Bronchial epithelial cell (primary cell): ENCODE measurements around the gene CTNNA2. TPM values are rescaled to one million over a fixed set of nuclear protein-coding genes. Genes with fewer than 3 reads are reported as not detected.

ENCODE experiments used
- DNase-seq: peaks from one replicate; pipeline ENCODE4 v3.0.0-alpha.2; 2010; ENCODE audit warnings: low read depth
- FAIRE-seq: peaks from 2 replicates; lab custom pipeline; 2011; peaks lifted over from hg19 to GRCh38; lab: Jason Lieb, UNC
- H3K27me3 ChIP-seq: 2 replicates; pipeline ENCODE4 v1.5.1; 2011; ENCODE audit warnings: low read length; ENCODE audit not compliant: control insufficient read depth, insufficient read depth
- H3K36me3 ChIP-seq: 2 replicates; pipeline ENCODE4 v1.5.1; 2011; ENCODE audit warnings: low read length; ENCODE audit not compliant: control insufficient read depth, insufficient read depth
- H3K4me3 ChIP-seq: 2 replicates; pipeline ENCODE4 v1.5.1; 2011; ENCODE audit warnings: mild to moderate bottlenecking, low read depth, low read length, control low read depth
- total RNA-seq: library from RNA; depleted of rRNA; stranded (reverse); fragments of >200 nt; gene quantifications from 2 replicates; pipeline ENCODE4 v1.2.1, GENCODE V29; 2014
- TF ChIP-seq, protein P1 (sequence below): IDR thresholded peaks from 2 replicates; pipeline ENCODE4 v1.5.1; 2011; ENCODE audit warnings: mild to moderate bottlenecking, moderate library complexity, low read length, control low read depth, inconsistent platforms; ENCODE audit not compliant: insufficient read depth, severe bottlenecking

Gene CTNNA2
- total RNA-seq, 1 donor from 2014 or later = not detected

DNA sequence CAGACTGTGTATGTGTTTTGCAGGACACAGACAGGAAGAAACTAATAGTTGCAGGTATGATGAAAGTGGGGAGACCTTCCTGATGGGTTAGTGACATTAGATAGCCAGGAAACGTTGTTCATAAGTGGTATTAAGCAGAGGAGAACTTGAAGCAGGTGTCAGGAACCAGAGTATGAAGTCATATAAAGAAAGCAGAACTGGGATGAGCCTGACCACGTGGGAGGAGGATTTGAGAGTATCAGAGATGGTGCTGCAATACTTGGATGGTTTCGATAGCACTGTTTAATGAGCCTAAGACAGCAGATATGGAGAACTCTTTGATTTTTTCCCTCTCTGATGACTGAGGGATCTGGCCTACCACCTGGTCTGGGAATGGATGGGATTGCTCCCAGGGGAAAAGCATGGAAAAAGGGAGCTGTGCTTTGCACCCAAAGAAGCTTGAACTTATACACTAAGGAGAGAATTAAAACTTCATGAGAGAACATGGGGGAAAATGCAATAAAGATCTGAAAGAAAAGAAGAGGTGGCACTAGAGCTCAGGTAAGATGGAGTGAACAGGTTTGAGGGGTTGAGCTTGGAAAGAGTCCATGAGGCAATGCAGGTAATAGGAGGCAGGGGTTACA, 1017.7 kb downstream of the CTNNA2 start:
- DNase-seq (no peak), FAIRE-seq (no peak)
- H3K27me3 ChIP-seq = no peaks in the 10 kb centered on the region
- TF ChIP-seq, protein P1, sequence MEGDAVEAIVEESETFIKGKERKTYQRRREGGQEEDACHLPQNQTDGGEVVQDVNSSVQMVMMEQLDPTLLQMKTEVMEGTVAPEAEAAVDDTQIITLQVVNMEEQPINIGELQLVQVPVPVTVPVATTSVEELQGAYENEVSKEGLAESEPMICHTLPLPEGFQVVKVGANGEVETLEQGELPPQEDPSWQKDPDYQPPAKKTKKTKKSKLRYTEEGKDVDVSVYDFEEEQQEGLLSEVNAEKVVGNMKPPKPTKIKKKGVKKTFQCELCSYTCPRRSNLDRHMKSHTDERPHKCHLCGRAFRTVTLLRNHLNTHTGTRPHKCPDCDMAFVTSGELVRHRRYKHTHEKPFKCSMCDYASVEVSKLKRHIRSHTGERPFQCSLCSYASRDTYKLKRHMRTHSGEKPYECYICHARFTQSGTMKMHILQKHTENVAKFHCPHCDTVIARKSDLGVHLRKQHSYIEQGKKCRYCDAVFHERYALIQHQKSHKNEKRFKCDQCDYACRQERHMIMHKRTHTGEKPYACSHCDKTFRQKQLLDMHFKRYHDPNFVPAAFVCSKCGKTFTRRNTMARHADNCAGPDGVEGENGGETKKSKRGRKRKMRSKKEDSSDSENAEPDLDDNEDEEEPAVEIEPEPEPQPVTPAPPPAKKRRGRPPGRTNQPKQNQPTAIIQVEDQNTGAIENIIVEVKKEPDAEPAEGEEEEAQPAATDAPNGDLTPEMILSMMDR = no peak
- H3K36me3 ChIP-seq = no peaks in the 10 kb centered on the region
- no peak overlapping the region for H3K4me3 ChIP-seq

DNA sequence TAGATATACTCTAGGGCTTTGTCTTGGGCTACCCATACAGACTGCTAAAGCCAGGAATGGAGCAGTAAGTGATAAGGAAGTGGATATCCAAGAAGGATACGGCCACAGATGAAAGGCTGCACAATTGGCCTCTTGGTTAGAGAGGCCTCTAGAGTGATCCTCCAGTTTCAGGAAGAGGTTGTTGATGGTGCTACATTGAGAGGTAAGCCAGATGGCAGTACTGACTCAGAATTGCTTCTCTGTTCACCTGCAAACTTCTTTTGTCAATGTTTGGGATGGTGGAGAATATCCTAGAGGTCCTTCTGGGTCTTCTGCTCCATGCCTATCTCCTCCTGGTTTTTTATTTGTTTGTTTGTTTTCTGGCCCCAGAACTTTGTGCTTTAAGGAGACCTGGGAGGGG, 1018.5 kb downstream of the CTNNA2 start:
- FAIRE-seq (no peak), DNase-seq (peak; percentile 8)
- TF ChIP-seq, protein P1 = peak; percentile 36
- no peaks in the 10 kb centered on the region for H3K27me3 ChIP-seq
- no peak overlapping the region for H3K4me3 ChIP-seq
- no peaks in the 10 kb centered on the region for H3K36me3 ChIP-seq

GRCh38 chr2:80545420-80546210, 1032.8 kb downstream of the CTNNA2 start:
- Histone ChIP-seq H3K4me3 (no peak overlapping the region), H3K27me3 (no peaks in the 10 kb centered on the region), H3K36me3 (no peaks in the 10 kb centered on the region)
- DNase-seq (no peak), FAIRE-seq (no peak)
- TF ChIP-seq, protein P1 = no peak

- DNase-seq (peak; percentile 68), FAIRE-seq (no peak)
- TF ChIP-seq, protein P1 = no peak
- Histone ChIP-seq H3K36me3 (no peaks in the 10 kb centered on the region), H3K27me3 (no peaks in the 10 kb centered on the region), H3K4me3 (no peak overlapping the region)
Measured at GRCh38 chr2:80546766-80547165, 1033.9 kb downstream of the CTNNA2 start.

DNA sequence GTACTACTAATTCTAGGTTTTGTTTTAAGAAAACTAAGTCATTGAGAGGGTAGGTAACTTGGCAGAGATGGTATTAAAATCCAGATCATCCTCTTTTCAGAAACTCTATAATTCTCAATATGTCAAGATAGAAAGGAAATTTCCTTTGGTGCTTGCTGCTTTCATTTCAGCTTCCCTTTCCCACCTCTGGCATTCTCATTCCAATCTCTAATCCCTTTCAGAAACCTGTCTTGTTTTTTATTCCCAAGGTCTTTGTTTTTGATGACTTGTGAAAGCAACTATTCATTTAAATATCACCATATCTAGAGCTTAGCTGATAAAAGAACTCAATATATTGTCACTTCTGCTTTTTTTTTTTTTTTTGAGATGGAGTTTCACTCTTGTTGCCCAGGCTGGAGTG, 1034.5 kb downstream of the CTNNA2 start:
- no peaks in the 10 kb centered on the region for H3K27me3 ChIP-seq
- FAIRE-seq (no peak), DNase-seq (no peak)
- H3K36me3 ChIP-seq = no peaks in the 10 kb centered on the region
- H3K4me3 ChIP-seq = no peak overlapping the region
- TF ChIP-seq, protein P1 = no peak

GRCh38 chr2:80548469-80548868, 1035.6 kb downstream of the CTNNA2 start:
- FAIRE-seq = no peak
- H3K36me3 ChIP-seq = no peaks in the 10 kb centered on the region
- H3K27me3 ChIP-seq = no peaks in the 10 kb centered on the region
- TF ChIP-seq, protein P1 = no peak
- DNase-seq = peak; percentile 88
- no peak overlapping the region for H3K4me3 ChIP-seq
